GM10266 (cell line): ENCODE data around the gene EYA4.

Experiments
- DNase-seq: peaks from one replicate; pipeline ENCODE4 v3.0.0; 2012; ENCODE audit errors: extremely low spot score
- TF ChIP-seq, protein P1 (sequence below): IDR thresholded peaks from 2 replicates; pipeline ENCODE4 v1.5.1; 2012; ENCODE audit warnings: mild to moderate bottlenecking, low read depth; ENCODE audit not compliant: control insufficient read depth, insufficient read depth; ENCODE audit errors: missing control alignments

The EYA4 gene

DNA sequence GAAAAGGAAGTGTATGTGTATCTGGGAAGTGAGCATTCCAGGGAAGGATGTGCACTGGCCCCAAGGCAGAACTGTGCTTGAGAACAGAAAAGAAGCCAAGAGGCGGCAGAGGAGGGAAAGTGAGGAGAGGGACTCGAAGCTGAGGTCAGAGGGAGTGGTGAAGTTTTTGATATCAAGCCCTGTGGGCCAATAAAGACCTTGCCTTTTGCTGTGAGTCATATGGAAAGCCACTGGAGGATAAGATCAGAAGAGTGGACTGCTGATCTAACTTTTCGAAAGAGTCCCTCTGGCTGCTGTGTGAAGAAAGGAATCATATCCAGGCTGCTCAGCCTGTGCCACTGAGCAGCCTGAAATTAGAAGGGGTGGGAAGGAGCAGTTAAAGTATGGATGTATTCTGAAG, 99.4 kb downstream of the EYA4 start:
- TF ChIP-seq, protein P1, sequence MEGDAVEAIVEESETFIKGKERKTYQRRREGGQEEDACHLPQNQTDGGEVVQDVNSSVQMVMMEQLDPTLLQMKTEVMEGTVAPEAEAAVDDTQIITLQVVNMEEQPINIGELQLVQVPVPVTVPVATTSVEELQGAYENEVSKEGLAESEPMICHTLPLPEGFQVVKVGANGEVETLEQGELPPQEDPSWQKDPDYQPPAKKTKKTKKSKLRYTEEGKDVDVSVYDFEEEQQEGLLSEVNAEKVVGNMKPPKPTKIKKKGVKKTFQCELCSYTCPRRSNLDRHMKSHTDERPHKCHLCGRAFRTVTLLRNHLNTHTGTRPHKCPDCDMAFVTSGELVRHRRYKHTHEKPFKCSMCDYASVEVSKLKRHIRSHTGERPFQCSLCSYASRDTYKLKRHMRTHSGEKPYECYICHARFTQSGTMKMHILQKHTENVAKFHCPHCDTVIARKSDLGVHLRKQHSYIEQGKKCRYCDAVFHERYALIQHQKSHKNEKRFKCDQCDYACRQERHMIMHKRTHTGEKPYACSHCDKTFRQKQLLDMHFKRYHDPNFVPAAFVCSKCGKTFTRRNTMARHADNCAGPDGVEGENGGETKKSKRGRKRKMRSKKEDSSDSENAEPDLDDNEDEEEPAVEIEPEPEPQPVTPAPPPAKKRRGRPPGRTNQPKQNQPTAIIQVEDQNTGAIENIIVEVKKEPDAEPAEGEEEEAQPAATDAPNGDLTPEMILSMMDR = no peak
- DNase-seq = no peak

DNA sequence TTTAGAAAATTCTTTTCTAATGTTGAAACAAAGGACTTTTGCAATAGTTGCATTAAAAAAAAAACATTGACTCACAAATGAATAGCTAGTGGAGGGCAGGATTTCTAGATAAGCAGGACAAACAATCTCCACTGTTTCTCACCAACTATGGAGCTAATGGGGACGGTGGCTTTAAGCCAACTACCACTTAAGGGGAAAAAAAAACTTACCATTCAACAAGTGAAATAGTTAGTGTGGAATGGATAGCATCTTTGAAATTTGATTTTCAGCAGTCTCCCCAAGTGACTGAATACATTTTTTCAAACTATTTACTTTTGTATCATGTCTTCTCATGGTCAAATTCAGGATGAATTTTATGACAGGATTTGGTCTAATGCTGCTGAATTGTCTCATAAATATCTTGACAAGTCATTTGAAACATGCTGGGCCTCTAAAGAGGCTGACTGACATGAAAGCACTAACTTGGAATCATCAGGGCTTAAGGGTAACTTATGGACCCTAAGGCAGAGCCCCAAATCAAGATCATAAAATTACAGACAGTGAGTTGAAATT, 100.5 kb downstream of the EYA4 start:
- DNase-seq = no peak
- TF ChIP-seq, protein P1 = no peak

DNA sequence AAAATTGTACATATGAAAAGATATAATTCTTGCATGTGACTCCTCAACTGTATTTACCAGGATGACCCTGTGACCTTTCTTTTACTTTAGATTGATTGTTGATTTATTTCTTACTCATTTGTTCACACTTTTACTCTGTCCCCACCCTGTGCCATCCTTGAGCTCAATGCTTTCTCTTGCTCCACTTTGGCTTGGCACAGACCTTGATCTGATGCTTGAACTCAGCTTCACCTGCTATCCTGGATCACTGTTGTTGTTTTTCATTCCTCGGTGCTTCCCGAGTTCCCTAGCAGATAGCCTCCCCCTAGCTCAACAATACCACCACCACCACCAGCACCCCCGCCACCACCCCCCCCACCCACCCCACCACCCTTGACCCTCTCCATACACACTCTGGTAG, 102.1 kb downstream of the EYA4 start:
- no peak for DNase-seq
- TF ChIP-seq, protein P1 = no peak

DNA sequence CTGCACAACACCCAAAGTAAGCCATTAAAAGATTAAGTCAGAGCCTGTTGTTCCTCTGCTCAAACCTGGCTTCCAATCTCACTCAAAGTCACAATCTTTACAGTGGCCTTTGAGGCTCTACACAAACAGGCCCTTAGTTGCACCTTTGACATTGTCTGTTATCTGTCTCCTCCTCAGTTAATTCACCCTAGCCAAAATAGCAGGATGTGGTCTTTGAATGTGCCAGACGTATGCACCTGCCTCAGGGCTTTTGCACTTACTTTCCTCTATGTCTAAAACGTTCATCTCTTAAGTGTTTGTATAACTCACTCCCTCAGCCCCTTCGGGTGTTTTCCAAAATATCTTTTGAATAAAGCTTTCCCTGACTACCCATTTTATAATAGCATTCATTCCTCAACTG, 107.7 kb downstream of the EYA4 start:
- no peak for DNase-seq
- TF ChIP-seq, protein P1 = no peak

DNA sequence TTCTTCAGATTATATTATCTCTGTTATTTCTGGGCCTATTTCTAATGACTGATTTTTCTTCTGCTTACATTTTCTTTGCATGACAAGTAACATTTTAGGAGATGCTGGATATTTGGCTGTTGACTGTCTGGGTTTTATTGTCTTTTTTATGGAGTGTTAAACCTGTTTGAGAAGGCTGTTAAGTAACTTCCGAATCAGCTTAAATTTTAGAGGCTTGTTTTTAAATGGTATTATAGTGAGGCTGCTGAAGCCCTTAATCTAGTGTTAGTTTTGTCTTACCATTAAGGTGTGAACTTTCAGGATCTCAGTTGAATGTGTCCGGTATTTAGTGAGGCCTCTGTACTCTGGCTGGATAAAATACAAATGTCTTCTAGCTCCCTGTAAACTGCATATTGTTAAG, 109.8 kb downstream of the EYA4 start:
- TF ChIP-seq, protein P1 = no peak
- no peak for DNase-seq

DNA sequence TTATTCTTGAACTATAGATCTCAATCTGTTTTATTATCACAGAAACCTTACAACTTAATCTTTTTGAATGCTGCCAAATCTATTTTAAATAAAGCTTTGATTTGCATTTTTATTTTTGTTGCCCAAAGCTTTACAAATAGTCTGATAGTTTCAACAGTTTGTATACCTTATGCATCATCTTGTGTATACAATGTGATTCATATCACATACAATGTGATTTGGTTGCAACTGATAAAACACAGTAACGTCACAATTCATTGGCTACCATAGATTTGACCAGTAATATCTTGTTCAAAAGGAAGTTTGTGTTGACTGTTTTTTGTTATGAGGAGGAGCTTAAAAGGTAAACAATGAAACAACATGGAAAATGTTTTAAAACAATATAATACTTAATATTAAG, 110.9 kb downstream of the EYA4 start:
- TF ChIP-seq, protein P1 = no peak
- DNase-seq = no peak

DNA sequence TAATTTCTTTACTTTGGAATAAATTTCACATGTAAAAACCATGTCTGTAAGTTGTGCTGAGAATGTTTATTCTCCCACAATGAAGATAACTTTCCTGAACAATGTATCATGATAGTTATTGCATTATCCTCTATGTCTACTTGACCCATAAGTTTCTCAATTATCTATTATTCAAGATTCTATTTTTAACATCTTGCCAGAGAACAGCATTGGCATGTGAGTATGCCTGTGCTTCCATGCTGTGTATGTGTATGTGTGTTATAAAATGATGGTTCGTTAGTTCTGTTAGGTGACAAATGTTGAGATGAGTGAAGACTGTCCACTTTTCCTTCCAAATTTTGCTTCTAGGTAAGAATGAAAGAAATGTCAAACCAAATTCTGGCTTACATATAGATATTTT, 111.9 kb downstream of the EYA4 start:
- TF ChIP-seq, protein P1 = no peak
- no peak for DNase-seq

DNA sequence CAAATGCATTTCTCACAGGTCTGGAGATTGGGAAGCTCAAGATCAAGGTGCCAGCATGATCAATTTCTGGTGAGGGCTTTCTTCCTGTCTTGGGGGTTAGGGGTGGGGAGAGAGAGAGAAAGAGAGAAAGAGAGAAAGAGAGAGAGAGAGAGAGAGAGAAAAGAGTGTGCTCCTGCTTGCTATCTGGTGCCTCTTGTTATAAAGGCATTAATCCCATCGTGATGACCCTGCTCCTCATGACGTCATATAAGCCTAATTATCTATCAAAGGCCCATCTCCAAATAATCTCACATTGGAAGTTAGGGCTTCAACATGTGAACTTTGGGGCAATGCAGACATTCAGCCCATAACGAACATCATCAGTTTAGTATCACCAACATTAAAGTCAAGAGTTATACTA, 114.8 kb downstream of the EYA4 start:
- TF ChIP-seq, protein P1 = no peak
- DNase-seq = no peak
